GM12892 (cell line): ENCODE results near the gene ZNF487.

Source experiments
- POLR2A ChIP-seq: IDR thresholded peaks from 2 replicates; pipeline ENCODE4 v1.6.1; 2011; ENCODE audit warnings: low read depth, low read length, control low read depth
- POLR2AphosphoS5 ChIP-seq: IDR thresholded peaks from 2 replicates; pipeline ENCODE4 v1.6.1; 2011; ENCODE audit warnings: low read depth, low read length, control low read depth
- TAF1 ChIP-seq: IDR thresholded peaks from 2 replicates; pipeline ENCODE4 v1.6.1; 2011; ENCODE audit warnings: low read depth, mild to moderate bottlenecking, control low read depth, low read length, borderline replicate concordance

- TF ChIP-seq POLR2AphosphoS5 = peak; percentile 45; the same call in 1 of the 2 replicates
- no peak; the same call in none of the 2 replicates for TF ChIP-seq TAF1
- peak; percentile 75 for TF ChIP-seq POLR2A
Observed at GRCh38 chr10:43436291-43437140, at the start of gene ZNF487.
